HG03097 (cell line): Measurements from ENCODE around the gene ZNF521.

Source experiments
- ATAC-seq: cut with Tn5 transposase; IDR thresholded peaks from one replicate; pipeline ENCODE4 v1.9.1; 2021; ENCODE audit not compliant: unreplicated experiment, low FRiP score

The ZNF521 gene

DNA sequence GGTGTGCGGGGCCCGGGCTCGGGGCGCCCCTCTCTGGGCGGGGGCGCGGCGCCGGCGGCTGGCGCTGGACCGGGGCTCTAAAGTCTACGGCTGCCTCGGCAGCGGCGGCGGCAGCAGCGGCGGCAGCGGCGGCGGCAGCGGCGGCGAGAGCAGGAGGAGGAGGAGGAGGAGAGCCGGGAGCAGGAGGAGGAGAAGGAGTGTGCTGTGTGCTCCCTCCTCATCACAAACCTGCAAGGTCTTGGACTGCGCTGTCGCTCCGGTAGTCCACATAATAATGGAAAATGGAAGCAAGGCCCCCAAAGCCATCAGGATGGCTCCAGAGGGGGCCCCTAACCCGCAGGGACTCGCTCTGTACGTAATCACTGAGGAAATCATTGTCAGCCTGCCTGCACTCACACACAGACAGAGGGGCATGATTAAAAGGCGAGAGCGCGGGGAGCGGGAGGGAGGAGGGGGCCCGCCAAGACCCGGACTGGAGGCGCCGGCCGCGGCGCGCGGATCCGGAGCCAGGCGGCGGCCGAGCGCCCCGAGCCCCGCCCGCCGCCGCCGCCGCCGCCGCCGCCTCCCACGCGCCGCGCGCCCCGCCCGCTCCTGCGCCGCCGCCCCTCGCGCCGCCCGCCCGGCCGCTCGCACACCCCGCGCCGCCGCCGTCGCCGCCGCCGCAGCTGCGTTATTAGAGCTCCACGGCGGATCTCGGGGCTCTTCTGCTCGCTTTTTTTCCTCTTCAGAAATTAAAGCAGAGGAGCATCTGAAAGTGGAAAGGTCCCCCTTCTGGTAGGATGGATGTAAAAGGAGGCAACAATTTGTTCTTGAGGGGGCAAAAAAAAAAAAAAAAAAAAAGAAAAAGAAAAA, at the start of gene ZNF521:
ZNF521 (minus strand) TSS at position 390 of the 852 bp plus-strand sequence. CDS start 1,220 bp downstream, outside the sequence.
- peak; percentile 58 for ATAC-seq

DNA sequence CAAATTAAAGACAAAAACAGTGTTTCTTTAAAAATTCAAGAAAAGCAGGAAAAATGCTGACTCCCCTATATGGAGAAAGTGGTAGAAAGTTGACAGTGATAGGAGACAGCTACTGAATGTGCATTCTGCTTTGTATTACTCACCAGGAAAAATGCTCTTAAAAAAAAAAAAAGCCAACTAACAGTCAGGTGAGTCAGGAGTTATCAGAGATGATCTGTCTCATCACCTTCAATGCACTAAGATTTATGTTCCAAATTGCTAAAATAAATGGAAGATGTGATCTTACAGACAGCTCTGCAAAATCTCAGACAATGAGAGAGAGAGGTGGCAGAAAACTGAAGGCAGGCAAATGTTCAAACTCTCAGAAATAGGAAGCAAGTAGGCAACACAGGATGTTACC, 47.6 kb upstream of the ZNF521 start:
- ATAC-seq = no peak

GRCh38 chr18:25392192-25392591, 40.2 kb upstream of the ZNF521 start:
- no peak for ATAC-seq

- ATAC-seq = no peak
Measured at GRCh38 chr18:25373432-25374179, 21.6 kb upstream of the ZNF521 start.

DNA sequence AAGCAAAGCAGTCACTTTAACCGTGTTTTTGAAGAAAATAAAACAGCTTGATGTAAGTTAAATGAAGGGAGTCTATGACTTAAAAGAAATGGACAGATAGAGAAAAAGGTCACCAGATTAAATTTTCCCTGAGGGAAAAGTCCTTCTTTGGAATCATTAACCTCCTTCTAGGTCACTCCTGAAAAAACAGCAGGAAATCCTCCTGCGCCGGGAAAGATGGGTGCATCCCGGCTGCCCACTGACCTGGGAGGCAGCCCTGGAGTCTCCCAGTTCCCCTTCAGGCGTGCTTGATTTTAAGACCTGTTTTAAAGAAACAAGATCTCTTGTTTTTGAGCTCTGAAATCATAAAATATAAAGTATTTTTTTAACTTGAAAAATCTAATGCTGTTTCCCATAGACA, 18.4 kb upstream of the ZNF521 start:
- ATAC-seq = no peak

- ATAC-seq = no peak
Measured at GRCh38 chr18:25365242-25365641, 13.3 kb upstream of the ZNF521 start.

GRCh38 chr18:25364732-25365131, 12.8 kb upstream of the ZNF521 start:
- ATAC-seq = no peak

DNA sequence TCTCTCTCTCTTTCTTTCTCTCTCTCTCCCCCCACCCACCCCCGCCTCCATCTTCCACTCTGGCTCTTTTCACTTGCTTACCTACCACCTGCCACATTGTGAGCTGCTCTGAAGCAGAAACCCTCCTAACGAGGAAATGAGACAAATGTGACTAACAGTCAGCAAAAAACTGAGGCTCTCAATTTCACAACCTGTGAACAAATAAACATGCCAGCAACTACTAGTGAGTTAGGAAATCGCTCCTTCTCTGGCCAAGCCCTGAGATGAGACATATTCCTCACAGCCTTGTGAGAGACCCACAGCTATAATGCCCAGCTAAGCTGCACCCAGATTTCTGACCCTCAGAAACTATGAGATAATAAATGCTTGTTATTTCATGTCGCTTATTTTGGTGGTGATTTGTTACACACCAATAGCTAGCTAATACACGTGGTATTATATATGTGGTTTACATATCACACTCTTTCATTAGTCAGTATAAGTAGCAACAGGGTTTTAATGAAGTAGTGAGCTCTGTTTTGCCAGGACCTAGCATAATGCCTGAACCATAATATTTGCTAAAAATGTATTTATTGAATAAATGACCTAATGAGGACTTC, 8.4 kb upstream of the ZNF521 start:
- ATAC-seq = no peak

DNA sequence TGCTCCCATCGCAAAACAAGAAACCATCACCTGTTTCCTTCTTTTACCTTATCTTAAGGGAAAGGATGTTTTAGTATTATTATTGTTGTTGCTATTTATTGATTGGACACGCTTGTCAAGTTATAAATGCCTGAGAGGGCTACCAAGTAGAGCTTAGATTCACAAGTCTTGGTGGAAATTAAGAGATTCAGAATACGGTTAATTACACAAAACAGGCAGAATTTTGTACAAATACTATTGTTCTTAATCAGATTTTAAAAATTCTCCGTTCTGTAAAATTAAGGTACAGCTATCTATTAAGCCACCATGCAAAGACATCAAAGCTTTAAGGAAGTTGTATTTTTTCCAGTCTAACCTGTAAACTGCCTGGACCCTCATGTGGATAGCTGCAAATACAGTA, 1.1 kb upstream of the ZNF521 start:
- no peak for ATAC-seq

- no peak for ATAC-seq
Measured at GRCh38 chr18:25352629-25353005, 651 bp upstream of the ZNF521 start.

GRCh38 chr18:25351280-25351775, 638 bp downstream of the ZNF521 start:
- no peak for ATAC-seq

DNA sequence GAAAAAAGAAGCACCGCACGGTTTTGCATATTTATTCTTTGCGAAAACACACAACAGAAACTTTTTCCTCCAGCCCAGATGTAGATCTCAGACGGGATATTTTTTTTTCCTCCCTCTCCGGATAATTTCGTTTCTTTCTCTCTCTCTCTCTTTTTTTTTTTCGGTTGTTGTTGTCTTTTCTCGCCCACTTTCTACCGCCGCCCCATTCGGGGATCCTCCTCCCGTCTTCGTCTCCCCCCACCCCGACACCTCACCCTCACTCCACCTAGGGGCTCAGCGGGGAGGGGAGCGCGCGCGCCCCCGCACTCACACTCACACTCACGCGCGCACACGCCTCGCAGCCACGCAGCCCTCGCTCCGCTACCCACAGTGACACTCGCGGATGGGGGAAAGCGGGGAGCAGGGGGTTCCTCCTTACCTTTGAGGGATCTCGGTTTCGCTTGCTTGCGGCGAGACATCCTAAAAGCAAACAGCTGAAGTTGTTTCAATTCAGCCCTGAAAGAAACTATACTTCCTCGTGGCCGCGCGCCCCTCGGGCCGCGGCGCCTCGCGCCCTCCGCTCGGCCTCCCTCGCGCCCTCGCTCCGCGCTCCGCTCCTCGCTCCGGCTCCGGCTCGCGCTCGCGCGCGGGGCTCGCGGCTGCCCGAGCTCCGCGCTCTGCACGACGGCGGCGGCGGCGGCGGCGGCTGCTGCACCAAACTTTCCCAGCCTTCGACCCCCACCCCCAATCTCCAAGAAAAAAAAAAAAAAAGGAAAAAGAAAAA, 1.3 kb downstream of the ZNF521 start:
- no peak for ATAC-seq

DNA sequence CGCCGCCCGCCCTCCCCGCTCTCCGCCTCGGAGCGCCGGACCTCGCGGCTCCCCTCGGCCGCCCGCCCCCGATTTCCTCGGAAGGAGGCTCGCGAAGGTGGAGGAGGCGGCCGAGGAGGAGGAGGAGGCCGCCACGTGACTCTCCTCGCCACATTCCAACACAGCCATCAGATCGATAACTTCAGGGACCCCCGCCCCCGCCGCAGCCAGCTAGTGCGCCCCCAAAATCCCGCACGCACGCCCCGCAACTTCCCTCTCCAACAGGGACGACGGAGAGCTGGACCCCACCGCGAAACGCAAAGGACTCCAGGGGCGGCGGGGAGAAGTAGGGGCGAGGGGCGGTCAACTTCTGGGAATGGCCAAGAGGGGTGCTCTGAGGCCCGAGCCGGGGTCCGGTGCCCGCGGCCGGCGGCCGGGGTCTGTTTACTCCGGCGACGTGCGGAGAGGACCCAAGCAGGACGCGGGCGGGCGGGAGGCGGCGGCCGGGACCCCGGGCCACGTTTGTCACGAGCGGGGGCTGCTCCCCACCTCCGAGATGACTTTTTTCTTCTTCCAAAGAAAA, 2.0 kb downstream of the ZNF521 start:
- no peak for ATAC-seq

DNA sequence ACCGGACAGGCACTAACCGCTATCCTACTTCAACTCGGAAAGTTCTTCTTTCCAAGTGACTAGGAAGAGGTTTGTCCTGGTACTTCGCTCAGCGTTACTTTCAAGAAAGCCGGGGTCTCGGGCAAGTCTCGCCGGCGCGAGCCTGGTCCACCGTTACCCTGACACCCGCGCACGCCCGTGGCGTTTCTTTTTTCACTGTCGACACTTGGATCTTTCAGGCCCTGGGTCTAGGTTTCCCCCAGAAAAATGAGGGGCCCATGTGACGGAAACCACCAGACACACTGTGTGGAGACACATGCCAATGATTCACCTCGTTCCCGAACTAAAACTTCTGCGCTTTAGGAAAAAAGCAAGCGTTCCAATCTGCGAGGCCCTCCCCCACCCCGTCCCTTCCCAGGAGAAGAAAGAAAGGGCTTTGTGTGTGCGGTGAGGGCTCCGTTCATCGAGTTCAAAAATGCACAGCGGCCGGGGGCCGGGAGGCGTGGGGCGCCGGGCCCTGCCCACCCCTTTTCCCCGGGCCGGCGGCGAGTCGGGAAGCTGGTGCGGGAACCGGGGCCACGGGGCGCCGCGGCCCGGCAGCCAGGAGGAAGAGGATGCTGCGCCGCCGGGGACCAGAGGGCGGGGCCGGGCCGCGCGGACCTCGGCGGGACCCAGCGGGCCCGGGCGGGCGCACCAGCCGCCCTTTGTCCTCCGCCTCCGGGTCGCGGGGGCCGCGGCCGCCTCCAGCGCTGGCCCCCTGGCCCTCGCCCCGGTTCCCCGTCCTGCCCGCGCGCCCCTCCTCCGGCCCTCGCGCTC, 2.6 kb downstream of the ZNF521 start:
- no peak for ATAC-seq

GRCh38 chr18:25348386-25349130, 3.4 kb downstream of the ZNF521 start:
- no peak for ATAC-seq

DNA sequence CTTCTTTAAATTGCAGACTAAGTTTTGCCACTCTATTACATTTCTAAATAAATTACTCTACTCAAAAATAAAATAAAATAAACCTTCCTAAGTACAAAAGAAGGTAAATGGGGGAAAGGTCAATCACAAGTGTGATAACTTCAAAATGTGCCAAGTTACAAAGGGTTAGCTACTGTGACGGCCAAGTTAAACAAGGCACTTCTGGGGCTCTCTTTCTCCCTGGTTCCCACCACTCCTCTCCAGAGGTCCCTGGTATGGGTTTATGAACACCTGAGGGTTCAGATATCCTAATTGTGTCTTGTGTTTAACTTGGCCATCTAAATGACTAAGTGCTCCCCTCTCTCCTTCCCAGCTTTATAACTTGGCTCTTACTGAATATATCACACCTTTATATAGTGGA, 5.4 kb downstream of the ZNF521 start:
- ATAC-seq = no peak

GRCh38 chr18:25345081-25345866, 6.7 kb downstream of the ZNF521 start:
- ATAC-seq = no peak

- ATAC-seq = no peak
Measured at GRCh38 chr18:25341831-25342230, 10.1 kb downstream of the ZNF521 start.
